GM18505 (cell line): ENCODE data around the gene DLK1.

ENCODE experiments used
- ATAC-seq: cut with Tn5 transposase; IDR thresholded peaks from one replicate; pipeline ENCODE4 v1.9.1; 2021; ENCODE audit not compliant: unreplicated experiment
- POLR2A ChIP-seq: IDR thresholded peaks from 4 replicates; pipeline ENCODE4 v1.6.1; 2011; ENCODE audit warnings: borderline replicate concordance; ENCODE audit not compliant: insufficient read depth, insufficient read length; ENCODE audit errors: extremely low read depth

DLK1 gene

GRCh38 chr14:100727086-100727872 lies 587 bp downstream of the DLK1 start:
- ATAC-seq: no peak
- TF ChIP-seq POLR2A: no peak

GRCh38 chr14:100727873-100728240 lies 1.2 kb downstream of the DLK1 start:
- ATAC-seq: no peak
- no peak for TF ChIP-seq POLR2A

GRCh38 chr14:100728962-100729361 lies 2.3 kb downstream of the DLK1 start:
- no peak for ATAC-seq
- TF ChIP-seq POLR2A: no peak

- no peak for ATAC-seq
- TF ChIP-seq POLR2A: no peak
These were observed 3.3 kb downstream of the DLK1 start for GRCh38 chr14:100729982-100730381.

GRCh38 chr14:100730581-100730980 lies 3.9 kb downstream of the DLK1 start:
- no peak for ATAC-seq
- no peak for TF ChIP-seq POLR2A

GRCh38 chr14:100731011-100731670 lies 4.4 kb downstream of the DLK1 start:
- no peak for ATAC-seq
- no peak for TF ChIP-seq POLR2A

GRCh38 chr14:100731846-100732765 lies 5.4 kb downstream of the DLK1 start:
- no peak for TF ChIP-seq POLR2A
- ATAC-seq: no peak

GRCh38 chr14:100732766-100733100 lies 6.0 kb downstream of the DLK1 start:
- ATAC-seq: no peak
- no peak for TF ChIP-seq POLR2A

- TF ChIP-seq POLR2A: no peak
- no peak for ATAC-seq
These were observed 6.6 kb downstream of the DLK1 start for GRCh38 chr14:100733152-100733850.

- TF ChIP-seq POLR2A: no peak
- ATAC-seq: no peak
These were observed 7.6 kb downstream of the DLK1 start for GRCh38 chr14:100734031-100734990.

- no peak for ATAC-seq
- TF ChIP-seq POLR2A: no peak
These were observed 8.6 kb downstream of the DLK1 start for GRCh38 chr14:100735271-100735670.
